Natural killer cell (primary cell): Measurements from ENCODE around the gene MATK. TPM values are rescaled to one million over a fixed set of nuclear protein-coding genes. Genes with fewer than 3 reads are reported as not detected.
A peak's percentile ranks its signal among the peaks of the same experiment; 100 is the strongest.

Source experiments
- ATAC-seq, 3 donors: fragments of 150-1000 bp in 2 of 3; fragments of 200-7000 bp in 1 of 3; cut with Tn5 transposase; 1 replicate in 1 of 3; 2 replicates in 2 of 3; pipeline ENCODE4 v1.10.0; 2021; ENCODE audit warnings: mild to moderate bottlenecking in 2 of 3, moderate library complexity in 2 of 3
- DNase-seq, 2 donors: peaks; one replicate each; pipeline versions ENCODE4 v3.0.0 to v3.0.0-alpha.2; 2013 to 2021; ENCODE audit warnings: mixed read lengths in 1 of 2
- H3K27ac ChIP-seq: one replicate; pipeline ENCODE4 v1.5.1; 2013; ENCODE audit warnings: mild to moderate bottlenecking, low read length
- H3K27me3 ChIP-seq: one replicate; pipeline ENCODE4 v1.6.1; 2013; ENCODE audit warnings: low read length; ENCODE audit not compliant: control insufficient read depth, insufficient read depth
- H3K36me3 ChIP-seq: one replicate; pipeline ENCODE4 v1.6.1; 2013; ENCODE audit warnings: low read length; ENCODE audit not compliant: control insufficient read depth, insufficient read depth
- H3K4me1 ChIP-seq: one replicate; pipeline ENCODE4 v1.6.1; 2013; ENCODE audit warnings: low read length; ENCODE audit not compliant: control insufficient read depth, insufficient read depth
- H3K4me3 ChIP-seq: one replicate; pipeline ENCODE4 v1.5.1; 2013; ENCODE audit warnings: low read length
- H3K9me3 ChIP-seq: one replicate; pipeline ENCODE4 v1.6.1; 2013; ENCODE audit warnings: low read length; ENCODE audit not compliant: control insufficient read depth, insufficient read depth
- H3K27ac Mint-ChIP-seq, 2 donors: one replicate each; pipeline ENCODE4 v1.8.0; 2022; ENCODE audit warnings: mild to moderate bottlenecking in 2 of 2, mixed read lengths in 2 of 2, moderate library complexity in 1 of 2
- H3K27me3 Mint-ChIP-seq, 2 donors: one replicate each; pipeline ENCODE4 v1.8.0; 2022; ENCODE audit warnings: low read depth in 2 of 2, mixed read lengths in 2 of 2
- H3K36me3 Mint-ChIP-seq: one replicate; pipeline ENCODE4 v1.8.0; 2022; ENCODE audit warnings: mixed read lengths
- H3K4me1 Mint-ChIP-seq, 2 donors: one replicate each; pipeline ENCODE4 v1.8.0; 2022; ENCODE audit warnings: mixed read lengths in 2 of 2
- H3K4me3 Mint-ChIP-seq: one replicate; pipeline ENCODE4 v1.8.0; 2022; ENCODE audit warnings: mild to moderate bottlenecking, moderate library complexity, mixed read lengths
- H3K9me3 Mint-ChIP-seq, 2 donors: one replicate each; pipeline ENCODE4 v1.8.0; 2022; ENCODE audit warnings: mixed read lengths in 2 of 2
- WGBS: methylation state at CpG from one replicate; pipeline ENCODE4 v1.1.7; 2013; ENCODE audit warnings: missing lambda C conversion rate; ENCODE audit not compliant: insufficient coverage; 5-methylcytosine and 5-hydroxymethylcytosine counted together
- intact Hi-C: fragments of 100-400 bp; cut with micrococcal nuclease; formaldehyde crosslinking; loops from one replicate; pipeline ENCODE4 v1.14.2; 2022
- total RNA-seq, 4 donors: library from RNA; stranded (reverse); fragments of 120-200 nt in 1 of 4; gene quantifications; one replicate each; pipeline versions ENCODE4 v1.2.3 to v1.2.4, GENCODE V29; 2013 to 2022
- TF ChIP-seq, protein P1 (sequence below): fragments of 200-600 bp; IDR thresholded peaks from one replicate; pipeline ENCODE4 v1.8.0; 2022; ENCODE audit warnings: antibody characterized with exemption

Gene MATK
- total RNA-seq, 3 donors from 2014 or later (not counting 1 experiment from before 2014, with no cell fraction given): 269 to 353 (median 317) TPM

DNA sequence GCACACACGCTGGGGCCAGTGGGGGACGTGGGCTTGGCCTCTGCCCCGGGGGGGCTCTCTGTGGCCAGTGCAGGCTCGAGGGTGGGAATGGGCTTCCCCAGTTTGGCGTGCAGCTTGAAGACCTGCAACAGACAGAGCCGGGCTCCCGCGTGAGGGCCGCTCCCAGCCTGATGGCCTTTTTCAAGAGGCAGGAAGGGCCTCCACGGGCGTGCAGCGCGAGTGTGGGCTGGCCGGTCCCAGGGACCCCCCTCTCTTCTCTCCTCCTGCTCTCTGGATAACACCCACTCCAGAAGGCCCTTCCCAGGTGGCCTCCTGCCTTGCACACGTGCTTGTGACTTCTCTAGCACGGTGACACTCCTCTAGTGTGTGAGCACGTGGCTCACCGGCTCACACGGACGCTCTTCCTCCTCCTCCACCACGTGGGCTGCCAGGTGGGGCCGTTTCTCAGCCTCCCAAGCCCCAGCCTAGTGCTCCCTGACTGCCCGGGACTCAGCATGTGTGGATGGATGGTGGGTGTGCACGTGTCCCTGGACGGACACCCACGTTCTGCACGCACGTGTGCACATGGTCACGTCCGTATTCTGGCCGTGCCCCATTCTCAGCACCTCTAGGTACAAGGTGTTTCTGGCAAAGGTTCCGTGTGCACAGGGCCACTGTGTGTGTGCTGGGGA, 39.2 kb upstream of the MATK start:
- Histone ChIP-seq H3K36me3 (no peaks in the 10 kb centered on the region), H3K27me3 (no peaks in the 10 kb centered on the region), H3K4me3 (no peak overlapping the region), H3K4me1 (peaks cover 24% of the 10 kb centered on the region), H3K27ac (no peak overlapping the region), H3K9me3 (no peaks in the 10 kb centered on the region)
- H3K27ac Mint-ChIP-seq: peak overlapping the region in 1 of 2 donors; percentile 15
- 85% methylated on average over 31 of the region's 32 CpGs for WGBS
- DNase-seq: no peak
- intact Hi-C loops: no loop called here
- H3K27me3 Mint-ChIP-seq: no peaks in the 10 kb centered on the region
- TF ChIP-seq, protein P1, sequence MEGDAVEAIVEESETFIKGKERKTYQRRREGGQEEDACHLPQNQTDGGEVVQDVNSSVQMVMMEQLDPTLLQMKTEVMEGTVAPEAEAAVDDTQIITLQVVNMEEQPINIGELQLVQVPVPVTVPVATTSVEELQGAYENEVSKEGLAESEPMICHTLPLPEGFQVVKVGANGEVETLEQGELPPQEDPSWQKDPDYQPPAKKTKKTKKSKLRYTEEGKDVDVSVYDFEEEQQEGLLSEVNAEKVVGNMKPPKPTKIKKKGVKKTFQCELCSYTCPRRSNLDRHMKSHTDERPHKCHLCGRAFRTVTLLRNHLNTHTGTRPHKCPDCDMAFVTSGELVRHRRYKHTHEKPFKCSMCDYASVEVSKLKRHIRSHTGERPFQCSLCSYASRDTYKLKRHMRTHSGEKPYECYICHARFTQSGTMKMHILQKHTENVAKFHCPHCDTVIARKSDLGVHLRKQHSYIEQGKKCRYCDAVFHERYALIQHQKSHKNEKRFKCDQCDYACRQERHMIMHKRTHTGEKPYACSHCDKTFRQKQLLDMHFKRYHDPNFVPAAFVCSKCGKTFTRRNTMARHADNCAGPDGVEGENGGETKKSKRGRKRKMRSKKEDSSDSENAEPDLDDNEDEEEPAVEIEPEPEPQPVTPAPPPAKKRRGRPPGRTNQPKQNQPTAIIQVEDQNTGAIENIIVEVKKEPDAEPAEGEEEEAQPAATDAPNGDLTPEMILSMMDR: no peak
- no peak overlapping the region for H3K4me3 Mint-ChIP-seq
- no peaks in the 10 kb centered on the region for H3K36me3 Mint-ChIP-seq
- H3K4me1 Mint-ChIP-seq: peaks cover 5 to 15% of the 10 kb centered on the region in 2 donors
- H3K9me3 Mint-ChIP-seq: no peaks in the 10 kb centered on the region
- no peak for ATAC-seq

DNA sequence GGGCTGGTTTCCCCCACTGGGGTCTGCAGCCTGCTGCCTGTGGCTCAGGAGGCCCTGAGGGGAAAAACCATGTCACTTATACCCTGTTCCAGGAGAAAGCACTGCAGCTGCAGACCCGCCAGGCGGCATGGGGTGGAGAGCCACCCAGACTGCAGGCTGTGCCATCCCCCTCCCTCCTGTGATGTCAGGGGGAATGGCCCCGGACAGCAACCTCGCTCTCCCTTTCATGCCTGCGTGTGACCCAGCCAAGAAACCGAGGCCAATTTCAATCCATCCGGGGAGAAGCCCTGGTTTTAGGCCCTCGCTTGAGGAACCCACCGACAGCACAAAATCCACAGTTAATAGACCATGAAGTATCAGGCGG, 37.2 kb upstream of the MATK start:
- TF ChIP-seq, protein P1: no peak
- no peaks in the 10 kb centered on the region for H3K36me3 ChIP-seq
- ATAC-seq (no peak), DNase-seq (no peak)
- peaks cover 5 to 28% of the 10 kb centered on the region in 2 donors for H3K4me1 Mint-ChIP-seq
- H3K36me3 Mint-ChIP-seq: no peaks in the 10 kb centered on the region
- no peaks in the 10 kb centered on the region for H3K9me3 Mint-ChIP-seq
- no peak overlapping the region for H3K27ac Mint-ChIP-seq
- H3K4me1 ChIP-seq: peaks cover 28% of the 10 kb centered on the region
- no peak overlapping the region for H3K27ac ChIP-seq
- intact Hi-C loops: loop anchor here (5.0 kb wide), 1 partner anchor 101 kb away; no protein-coding TSS in a partner anchor
- H3K4me3 Mint-ChIP-seq: no peak overlapping the region
- no peak overlapping the region for H3K4me3 ChIP-seq
- no peaks in the 10 kb centered on the region for H3K9me3 ChIP-seq
- H3K27me3 Mint-ChIP-seq: no peaks in the 10 kb centered on the region
- WGBS: 96% methylated on average over 10 of the region's 10 CpGs
- H3K27me3 ChIP-seq: no peaks in the 10 kb centered on the region

DNA sequence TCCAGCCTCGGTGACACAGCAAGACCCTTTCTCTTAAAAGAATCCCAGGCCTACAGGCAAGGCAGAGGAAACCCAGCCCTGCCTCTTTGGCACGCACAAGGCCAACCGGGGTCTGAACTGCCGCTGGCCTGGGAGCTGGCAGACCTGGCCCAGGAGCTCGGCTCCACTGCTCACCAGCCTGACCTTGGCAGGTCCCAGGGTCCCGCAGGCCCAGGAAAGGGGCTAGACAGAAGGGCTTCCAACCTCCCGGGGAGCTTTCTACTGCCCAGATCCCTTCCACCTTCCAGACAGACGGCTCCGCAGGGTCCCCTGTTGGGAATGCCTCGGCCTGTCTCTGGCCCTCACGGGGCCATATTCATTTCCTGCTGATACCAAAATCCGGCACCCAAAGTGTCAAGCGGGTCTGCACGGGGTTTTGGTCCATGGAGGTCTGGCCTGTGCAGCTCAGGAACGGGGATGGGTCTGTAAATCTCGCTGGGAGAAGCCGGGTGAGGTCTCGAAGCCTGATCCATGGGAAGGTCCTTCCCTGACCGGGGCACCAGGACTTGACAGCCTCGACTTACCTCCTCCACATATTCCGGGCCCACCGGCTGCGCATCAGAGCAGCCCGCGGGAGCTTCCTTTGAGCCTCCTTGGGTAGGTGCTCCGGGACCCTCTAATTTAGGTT, 36.6 kb upstream of the MATK start:
- DNase-seq (no peak), ATAC-seq (no peak)
- Histone ChIP-seq H3K4me1 (peaks cover 33% of the 10 kb centered on the region), H3K9me3 (no peaks in the 10 kb centered on the region), H3K27me3 (no peaks in the 10 kb centered on the region), H3K4me3 (no peak overlapping the region), H3K27ac (no peak overlapping the region), H3K36me3 (no peaks in the 10 kb centered on the region)
- H3K4me1 Mint-ChIP-seq: peaks cover 7 to 31% of the 10 kb centered on the region in 2 donors
- 92% methylated on average over 26 of the region's 26 CpGs for WGBS
- no peaks in the 10 kb centered on the region for H3K27me3 Mint-ChIP-seq
- intact Hi-C loops: loop anchor here (1.0 to 5.0 kb wide), 3 partner anchors 40 to 101 kb away; partner anchors contain the start of gene MRPL54
- TF ChIP-seq, protein P1: no peak
- no peaks in the 10 kb centered on the region for H3K9me3 Mint-ChIP-seq
- no peak overlapping the region for H3K4me3 Mint-ChIP-seq
- H3K27ac Mint-ChIP-seq: no peak overlapping the region
- H3K36me3 Mint-ChIP-seq: no peaks in the 10 kb centered on the region
